ENCODE measurements around the gene COL15A1. TPM values are rescaled to one million over a fixed set of nuclear protein-coding genes. Genes with fewer than 3 reads are reported as not detected.

Gene COL15A1
- total and polyA plus RNA-seq, 2 of the 13 experiments (the other 11 are each of a cell fraction or from before 2014, with no cell fraction given) = not detected

GRCh38 chr9:99092643-99093491, 149.2 kb downstream of the COL15A1 start:
- intact Hi-C loops (cut with micrococcal nuclease; ENCODE audit: unreplicated experiment) = no loop called here
- Histone ChIP-seq H3K36me3 (replicated peaks in 1 of 2; ENCODE audit: control insufficient read depth in 1 of 2, insufficient read depth in 2 of 2, low read length in 2 of 2) (no peaks in the 10 kb centered on the region), H3K4me3 (replicated peaks in 1 of 3; ENCODE audit: insufficient read depth in 1 of 3, low read depth in 2 of 3, low read length in 3 of 3) (no peak overlapping the region), H3K4me1 (ENCODE audit: insufficient read depth, low read length) (no peaks in the 10 kb centered on the region), H3K79me2 (ENCODE audit: insufficient read depth, low read length) (no peaks in the 10 kb centered on the region), H3K4me2 (ENCODE audit: low read depth, low read length) (no peak overlapping the region), H3K9me3 (ENCODE audit: low read length) (peaks cover 6% of the 10 kb centered on the region; the same call in 1 of the 2 replicates), H3K9ac (ENCODE audit: insufficient read depth, low read depth, low read length) (no peak overlapping the region), H4K20me1 (ENCODE audit: insufficient read depth, low read length) (no peaks in the 10 kb centered on the region), H3K27ac (ENCODE audit: extremely low read length, insufficient read depth, low read length) (no peak overlapping the region), H3K27me3 (ENCODE audit: control insufficient read depth in 1 of 2, insufficient read depth in 2 of 2, low read length in 2 of 2) (peaks cover 0 to 15% of the 10 kb centered on the region in 2 experiments; a peak in 3 of 5 replicates), H2AFZ (ENCODE audit: low read length) (no peak overlapping the region)
- ChIA-PET CTCF (ENCODE audit: low intra/inter-chr PET ratio, low total read pairs) (no interaction called here), POLR2A (no interaction called here)
- TF ChIP-seq MATR3 (CRISPR knock-in tag; IDR thresholded peaks at IDR 0.05) (no peak), ZNF263 (CRISPR knock-in tag; IDR thresholded peaks at IDR 0.05) (0 out of 2 replicates have a peak, but pooled peaks have one; percentile 24)
- in situ Hi-C loops (cut with HindIII; ENCODE audit: extremely low pct_ligation_motif_present, low pct_unique_long_range_greater_than_20kb) = no loop called here
- 13% methylated on average over 5 of the region's 6 CpGs for WGBS (ENCODE audit: low lambda C conversion rate)
- FAIRE-seq = no peak
- BruUV-seq (replicated peaks) = no TSS peak
- no peak for ATAC-seq
- DNase-seq (ENCODE audit: low spot score) = no peak

- FAIRE-seq = no peak
- BruUV-seq (replicated peaks) = no TSS peak
Measured at GRCh38 chr9:99093492-99093791, 149.7 kb downstream of the COL15A1 start.

More at GRCh38 chr9:99093492-99093791, 149.7 kb downstream of the COL15A1 start:
- ChIA-PET CTCF (ENCODE audit: low intra/inter-chr PET ratio, low total read pairs) (no interaction called here), POLR2A (no interaction called here)
- H3K4me3 ChIP-seq (replicated peaks in 1 of 3; ENCODE audit: insufficient read depth in 1 of 3, low read depth in 2 of 3, low read length in 3 of 3) = no peak overlapping the region
- H3K27me3 ChIP-seq (ENCODE audit: control insufficient read depth in 1 of 2, insufficient read depth in 2 of 2, low read length in 2 of 2) = peaks cover 0 to 15% of the 10 kb centered on the region in 2 experiments; a peak in 3 of 5 replicates
- TF ChIP-seq HNF4G (IDR thresholded peaks at IDR 0.05; ENCODE audit: borderline replicate concordance, low read depth, low read length) (no peak), HNF4G (CRISPR knock-in tag; IDR thresholded peaks at IDR 0.05; ENCODE audit: borderline replicate concordance, low read depth) (no peak), CTCF (CRISPR knock-in tag; IDR thresholded peaks at IDR 0.05) (no peak), TGIF2 (CRISPR knock-in tag; IDR thresholded peaks at IDR 0.05) (no peak), ZNF18 (CRISPR knock-in tag; IDR thresholded peaks at IDR 0.05; ENCODE audit: insufficient replicate concordance) (no peak), ZNF235 (CRISPR knock-in tag; IDR thresholded peaks at IDR 0.05; ENCODE audit: borderline replicate concordance) (no peak), ZNF7 (CRISPR knock-in tag; IDR thresholded peaks at IDR 0.05) (no peak), MXD4 (CRISPR knock-in tag; IDR thresholded peaks at IDR 0.05) (no peak), ZBTB2 (CRISPR knock-in tag; IDR thresholded peaks at IDR 0.05; ENCODE audit: low read depth) (no peak), EP300 (IDR thresholded peaks at IDR 0.05; ENCODE audit: low read depth in 2 of 2, low read length in 2 of 2) (no peak), EP300 (CRISPR knock-in tag; IDR thresholded peaks at IDR 0.05; ENCODE audit: borderline replicate concordance) (no peak), ZNF382 (CRISPR knock-in tag; IDR thresholded peaks at IDR 0.05; ENCODE audit: borderline replicate concordance) (no peak)
- intact Hi-C loops (cut with micrococcal nuclease; ENCODE audit: unreplicated experiment) = no loop called here
- ATAC-seq (no peak), DNase-seq (ENCODE audit: low spot score) (no peak)
- H3K4me2 ChIP-seq (ENCODE audit: low read depth, low read length) = no peak overlapping the region
- no peaks in the 10 kb centered on the region for H3K36me3 ChIP-seq (replicated peaks in 1 of 2; ENCODE audit: control insufficient read depth in 1 of 2, insufficient read depth in 2 of 2, low read length in 2 of 2)
- H3K27ac ChIP-seq (ENCODE audit: extremely low read length, insufficient read depth, low read length) = no peak overlapping the region
- no peak overlapping the region for H2AFZ ChIP-seq (ENCODE audit: low read length)
- in situ Hi-C loops (cut with HindIII; ENCODE audit: extremely low pct_ligation_motif_present, low pct_unique_long_range_greater_than_20kb) = no loop called here
- no peaks in the 10 kb centered on the region for H3K4me1 ChIP-seq (ENCODE audit: insufficient read depth, low read length)
- WGBS (ENCODE audit: low lambda C conversion rate) = 40% methylated on average over 1 of the region's 3 CpGs
- H3K9me3 ChIP-seq (ENCODE audit: low read length) = peaks cover 6% of the 10 kb centered on the region; the same call in 1 of the 2 replicates
- H4K20me1 ChIP-seq (ENCODE audit: insufficient read depth, low read length) = no peaks in the 10 kb centered on the region
- no peak overlapping the region for H3K9ac ChIP-seq (ENCODE audit: insufficient read depth, low read depth, low read length)
- H3K79me2 ChIP-seq (ENCODE audit: insufficient read depth, low read length) = no peaks in the 10 kb centered on the region
